Small intestine (tissue), 16 donors: ENCODE results near the gene A2M. TPM values are rescaled to one million over a fixed set of nuclear protein-coding genes. Genes with fewer than 3 reads are reported as not detected.
A peak's percentile ranks its signal among the peaks of the same experiment; 100 is the strongest.

ENCODE experiments used
- DNase-seq, 2 donors: peaks; one replicate each; pipeline versions ENCODE4 v3.0.0 to v3.0.0-alpha.2; 2013
- FAIRE-seq: peaks from 2 replicates; lab custom pipeline; 2012; peaks lifted over from hg19 to GRCh38; lab: Jason Lieb, UNC
- H3K27ac ChIP-seq, 3 donors: one replicate each; pipeline ENCODE4 v1.5.1; 2013; ENCODE audit warnings: low read length in 2 of 3, mild to moderate bottlenecking in 2 of 3, control low read depth in 1 of 3, inconsistent platforms in 1 of 3, low read depth in 1 of 3, moderate library complexity in 1 of 3
- H3K27me3 ChIP-seq, 3 donors: one replicate each; pipeline ENCODE4 v1.6.1; 2013; ENCODE audit warnings: low read length in 3 of 3, inconsistent platforms in 1 of 3; ENCODE audit not compliant: control insufficient read depth in 3 of 3, insufficient read depth in 3 of 3
- H3K36me3 ChIP-seq, 3 donors: one replicate each; pipeline ENCODE4 v1.6.1; 2013; ENCODE audit warnings: low read length in 3 of 3, inconsistent platforms in 1 of 3, low read depth in 1 of 3, mild to moderate bottlenecking in 1 of 3, moderate library complexity in 1 of 3; ENCODE audit not compliant: control insufficient read depth in 3 of 3, insufficient read depth in 2 of 3
- H3K4me1 ChIP-seq, 3 donors: one replicate each; pipeline ENCODE4 v1.6.1; 2013; ENCODE audit warnings: low read length in 2 of 3, inconsistent platforms in 1 of 3, low read depth in 1 of 3, mild to moderate bottlenecking in 1 of 3, moderate library complexity in 1 of 3; ENCODE audit not compliant: control insufficient read depth in 3 of 3, insufficient read depth in 2 of 3
- H3K4me3 ChIP-seq, 3 donors: one replicate each; pipeline ENCODE4 v1.5.1; 2013; ENCODE audit warnings: low read length in 3 of 3, control low read depth in 1 of 3, inconsistent platforms in 1 of 3, low read depth in 1 of 3, mild to moderate bottlenecking in 1 of 3, moderate library complexity in 1 of 3
- H3K9me3 ChIP-seq, 2 donors: one replicate each; pipeline ENCODE4 v1.6.1; 2013; ENCODE audit warnings: low read depth in 1 of 2, low read length in 1 of 2; ENCODE audit not compliant: control insufficient read depth in 2 of 2, insufficient read depth in 1 of 2
- WGBS, 3 donors: extraction: QIAGEN DNeasy Blood & Tissue Kit; methylation state at CpG; one replicate each; pipeline ENCODE4 v1.1.7; 2013; 5-methylcytosine and 5-hydroxymethylcytosine counted together
- long read RNA-seq, 10 donors: transcript quantifications; one replicate each; lab custom pipeline, GENCODE V29; 2026
- polyA plus RNA-seq, 4 donors: library from polyadenylated mRNA; stranded (reverse) in 3 of 4; unstranded in 1 of 4; fragments of 200-250 nt in 3 of 4; fragments of 120-200 nt in 1 of 4; gene quantifications; one replicate each; pipeline versions ENCODE4 v1.2.1 to v1.2.3, GENCODE V29; 2013
- donor health status: healthy with polysubstance abuse.
- donor health status: control.
- donor health status: control.
- donor health status: Bipolar disorder and iron deficiency.
- donor health status: healthy.

The A2M gene
- polyA plus RNA-seq: 10 to 100 TPM in 3 of 4 donors, 1 to 10 TPM in 1; 4.7 to 93.5 (median 42.1) TPM
- long read RNA-seq, donor 1, full-length matches to known transcripts: 15 of 34 reads
- long read RNA-seq, donor 1, partial matches to known transcripts: 19 of 34 reads
- long read RNA-seq, donor 1, other reads (novel, unspliced or antisense): 0 of 34 reads
- long read RNA-seq, donor 2, full-length matches to known transcripts: 3 of 3 reads
- long read RNA-seq, donor 2, partial matches to known transcripts: 0 of 3 reads
- long read RNA-seq, donor 2, other reads (novel, unspliced or antisense): 0 of 3 reads
- long read RNA-seq, donor 3, transcript A2M-207 (3 exons, 509 nt): major isoform, 7 of 26 reads
- long read RNA-seq, donor 3, partial matches to known transcripts: 18 of 26 reads
- long read RNA-seq, donor 3, other reads (novel, unspliced or antisense): 0 of 26 reads
- long read RNA-seq, donor 4: 0 reads
- long read RNA-seq, donor 5, partial matches to known transcripts: 0 of 3 reads
- long read RNA-seq, donor 5, other reads (novel, unspliced or antisense): 0 of 3 reads
- long read RNA-seq, donor 6, full-length matches to known transcripts: 9 of 9 reads
- long read RNA-seq, donor 6, partial matches to known transcripts: 0 of 9 reads
- long read RNA-seq, donor 6, other reads (novel, unspliced or antisense): 0 of 9 reads
- long read RNA-seq, donor 7: 0 reads
- long read RNA-seq, donor 8, full-length matches to known transcripts: 1 of 6 reads
- long read RNA-seq, donor 8, partial matches to known transcripts: 5 of 6 reads
- long read RNA-seq, donor 8, other reads (novel, unspliced or antisense): 0 of 6 reads
- long read RNA-seq, donor 9, full-length matches to known transcripts: 1 of 1 reads
- long read RNA-seq, donor 9, partial matches to known transcripts: 0 of 1 reads
- long read RNA-seq, donor 9, other reads (novel, unspliced or antisense): 0 of 1 reads
- long read RNA-seq, donor 10, full-length matches to known transcripts: 21 of 46 reads
- long read RNA-seq, donor 10, partial matches to known transcripts: 25 of 46 reads
- long read RNA-seq, donor 10, other reads (novel, unspliced or antisense): 0 of 46 reads

GRCh38 chr12:9115731-9116559 is at the start of gene A2M:
Gene A2M (minus strand): TSS chr12:9115919. CDS start chr12:9115849, 70 bp downstream.
- Histone ChIP-seq H3K36me3 (no peaks in the 10 kb centered on the region), H3K27me3 (no peaks in the 10 kb centered on the region), H3K4me3 (peak within 1 kb of the TSS in 1 of 3 donors; percentile 17), H3K4me1 (no peaks in the 10 kb centered on the region), H3K27ac (peak within 1 kb of the TSS in 2 of 3 donors; percentile 28 to 78), H3K9me3 (no peaks in the 10 kb centered on the region)
- DNase-seq (peak in 1 of 2 donors; percentile 13), FAIRE-seq (no peak)
- WGBS, 3 donors: 47 to 69% (median 59%) methylated on average over 9 of the region's 9 CpGs

- no peaks in the 10 kb centered on the region for H3K4me1 ChIP-seq
- H3K4me3 ChIP-seq: no peak overlapping the region
- DNase-seq (no peak), FAIRE-seq (no peak)
- WGBS, 3 donors: 79 to 92% (median 86%) methylated on average over 5 of the region's 5 CpGs
- H3K27me3 ChIP-seq: no peaks in the 10 kb centered on the region
- no peaks in the 10 kb centered on the region for H3K36me3 ChIP-seq
- no peaks in the 10 kb centered on the region for H3K9me3 ChIP-seq
- no peak overlapping the region for H3K27ac ChIP-seq
These were observed 47.7 kb upstream of the A2M start for GRCh38 chr12:9163392-9163791.

GRCh38 chr12:9156119-9156518 is 40.4 kb upstream of the A2M start:
- DNase-seq: no peak
- FAIRE-seq: no peak
- Histone ChIP-seq H3K4me1 (no peaks in the 10 kb centered on the region), H3K27me3 (no peaks in the 10 kb centered on the region), H3K36me3 (no peaks in the 10 kb centered on the region), H3K9me3 (no peaks in the 10 kb centered on the region), H3K27ac (no peak overlapping the region), H3K4me3 (no peak overlapping the region)
- 70 to 80% (median 74%) methylated on average over 4 of the region's 4 CpGs for WGBS, 3 donors

DNA sequence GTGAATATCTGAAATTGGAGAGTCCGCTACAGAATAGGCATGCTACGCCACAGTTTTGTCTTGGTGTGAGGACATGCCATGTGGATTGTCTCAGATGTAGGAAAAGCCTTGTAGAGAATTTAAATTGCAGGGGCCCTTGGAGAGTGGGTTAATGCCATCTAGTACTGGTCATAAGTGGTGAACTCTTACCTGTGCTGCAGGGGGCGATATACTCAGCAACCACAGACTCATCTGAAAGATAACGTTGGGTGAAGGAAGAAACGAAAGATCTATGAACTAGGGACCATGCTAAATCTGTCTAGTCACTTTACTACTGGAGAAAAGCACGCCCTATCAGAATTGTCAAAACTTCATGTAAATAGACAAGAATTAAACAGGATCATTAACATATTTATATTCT is 33.7 kb upstream of the A2M start:
- no peaks in the 10 kb centered on the region for H3K4me1 ChIP-seq
- H3K27me3 ChIP-seq: no peaks in the 10 kb centered on the region
- 68 to 77% (median 72%) methylated on average over 6 of the region's 6 CpGs for WGBS, 3 donors
- H3K4me3 ChIP-seq: no peak overlapping the region
- no peaks in the 10 kb centered on the region for H3K36me3 ChIP-seq
- DNase-seq (no peak), FAIRE-seq (no peak)
- no peak overlapping the region for H3K27ac ChIP-seq
- H3K9me3 ChIP-seq: peaks cover 0 to 5% of the 10 kb centered on the region in 2 donors

DNA sequence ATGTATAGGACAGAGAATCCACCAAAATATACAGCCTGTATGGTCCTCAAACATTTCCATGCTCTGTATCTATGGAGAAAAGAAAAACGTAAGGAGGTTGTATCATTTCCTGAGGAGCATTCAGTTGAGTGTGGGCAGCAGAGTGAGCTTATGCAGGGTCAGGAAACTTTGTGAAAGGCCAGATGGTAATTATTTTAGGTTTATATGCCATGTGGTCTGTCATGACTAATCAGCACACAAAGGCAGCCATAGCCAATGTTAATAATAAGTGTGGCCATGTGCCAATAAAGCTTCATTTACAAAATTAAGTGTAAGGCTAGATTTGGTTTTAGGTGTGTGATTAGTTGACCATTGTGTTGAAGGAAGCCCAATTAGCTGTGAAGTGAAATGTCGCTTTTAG is 33.2 kb upstream of the A2M start:
- DNase-seq (no peak), FAIRE-seq (no peak)
- H3K36me3 ChIP-seq: no peaks in the 10 kb centered on the region
- no peak overlapping the region for H3K4me3 ChIP-seq
- no peaks in the 10 kb centered on the region for H3K4me1 ChIP-seq
- no peak overlapping the region for H3K27ac ChIP-seq
- H3K27me3 ChIP-seq: no peaks in the 10 kb centered on the region
- peaks cover 2 to 10% of the 10 kb centered on the region in 2 donors for H3K9me3 ChIP-seq
- 64 to 79% (median 68%) methylated on average over 2 of the region's 2 CpGs for WGBS, 3 donors

DNA sequence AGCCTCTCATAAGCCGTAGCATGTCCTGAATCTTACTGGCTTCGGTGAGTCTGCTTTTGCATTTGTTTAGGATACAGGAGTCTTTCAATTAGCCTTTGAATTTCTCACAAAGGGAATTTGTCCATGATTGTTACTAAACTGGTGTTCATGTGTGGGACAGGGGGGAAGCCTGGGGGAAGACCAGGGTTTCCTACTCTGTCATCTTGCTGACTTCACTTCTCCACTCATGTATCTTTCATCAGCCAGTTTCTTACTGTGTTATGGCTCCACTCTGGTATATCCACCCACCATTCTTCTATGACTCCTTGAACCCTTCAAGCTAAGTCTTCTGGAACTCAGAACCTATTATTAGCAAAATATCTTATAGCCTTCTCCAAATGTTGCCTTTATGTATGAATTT is 31.7 kb upstream of the A2M start:
- H3K4me1 ChIP-seq: no peaks in the 10 kb centered on the region
- H3K9me3 ChIP-seq: peaks cover 2 to 18% of the 10 kb centered on the region in 2 donors
- no peak for FAIRE-seq
- no peak overlapping the region for H3K4me3 ChIP-seq
- no peak overlapping the region for H3K27ac ChIP-seq
- DNase-seq: no peak
- H3K36me3 ChIP-seq: no peaks in the 10 kb centered on the region
- 80 to 98% (median 97%) methylated on average over 2 of the region's 2 CpGs for WGBS, 3 donors
- H3K27me3 ChIP-seq: no peaks in the 10 kb centered on the region

DNA sequence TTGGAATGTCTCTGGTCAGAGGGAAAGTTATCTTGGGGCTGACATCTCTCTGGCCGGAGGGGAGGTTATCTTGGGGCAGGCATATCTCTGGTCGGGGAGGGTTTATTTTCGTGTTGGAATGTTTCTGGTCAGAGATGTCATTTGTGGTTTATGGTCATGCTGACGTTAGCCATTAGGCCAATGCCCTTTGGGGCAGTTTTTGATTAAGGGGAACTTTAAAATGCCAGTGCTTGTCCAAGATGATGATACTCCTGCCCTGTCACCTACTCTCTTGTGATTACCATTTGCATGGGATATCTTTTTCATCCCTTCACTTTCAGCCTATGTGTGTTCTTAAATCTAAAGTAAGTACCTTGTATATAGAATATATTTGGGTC is 29.0 kb upstream of the A2M start:
- Histone ChIP-seq H3K4me1 (no peaks in the 10 kb centered on the region), H3K4me3 (no peak overlapping the region), H3K9me3 (peaks cover 2 to 18% of the 10 kb centered on the region in 2 donors), H3K27ac (no peak overlapping the region), H3K27me3 (no peaks in the 10 kb centered on the region), H3K36me3 (no peaks in the 10 kb centered on the region)
- DNase-seq (no peak), FAIRE-seq (no peak)
- WGBS, 3 donors: 51 to 66% (median 64%) methylated on average over 4 of the region's 4 CpGs
